Brain microvascular endothelial cell (primary cell): ENCODE measurements around the gene RNF20.

Experiments used
- DNase-seq: peaks from one replicate; pipeline ENCODE4 v3.0.0-alpha.2; 2020
- H3K27ac ChIP-seq: fragments of 250-450 bp; sonication (Bioruptor Pico); 2 replicates; pipeline ENCODE4 v1.5.1; 2020; ENCODE audit warnings: mild to moderate bottlenecking, moderate library complexity
- H3K27me3 ChIP-seq: fragments of 250-450 bp; sonication (Bioruptor Pico); replicated peaks from 2 replicates; pipeline ENCODE4 v1.5.1; 2020; ENCODE audit warnings: mild to moderate bottlenecking
- H3K36me3 ChIP-seq: fragments of 250-450 bp; sonication (Bioruptor Pico); replicated peaks from 2 replicates; pipeline ENCODE4 v1.5.1; 2020; ENCODE audit warnings: mild to moderate bottlenecking
- H3K4me3 ChIP-seq: 2 replicates; pipeline ENCODE4 v1.5.1; 2011; ENCODE audit warnings: low read depth, mild to moderate bottlenecking, control low read depth, low read length, moderate library complexity
- CTCF ChIP-seq: IDR thresholded peaks from 2 replicates; pipeline ENCODE4 v1.5.1; 2011; ENCODE audit warnings: low read depth, mild to moderate bottlenecking, moderate library complexity, low read length, control low read depth, inconsistent platforms; ENCODE audit errors: missing control alignments
- in situ Hi-C: cut with HindIII; loops from 2 replicates; pipeline ENCODE4 v1.10.0; 2017; ENCODE audit warnings: low sequenced_read_pairs, low pct_ligation_motif_present

Gene RNF20

GRCh38 chr9:101533334-101534204 is at the start of gene RNF20:
Gene RNF20 (plus strand): TSS chr9:101533853. CDS start chr9:101535424, 1,571 bp downstream.
- Histone ChIP-seq H3K27me3 (no peaks in the 10 kb centered on the region), H3K36me3 (peaks cover 3% of the 10 kb centered on the region), H3K4me3 (peak within 1 kb of the TSS; percentile 84), H3K27ac (peak within 1 kb of the TSS; percentile 94)
- DNase-seq: peak; percentile 100
- in situ Hi-C loops: no loop called here
- TF ChIP-seq CTCF: no peak

- H3K27me3 ChIP-seq: no peaks in the 10 kb centered on the region
Measured at GRCh38 chr9:101484046-101484445, 49.6 kb upstream of the RNF20 start.

GRCh38 chr9:101485924-101486692 is 47.5 kb upstream of the RNF20 start:
- in situ Hi-C loops: no loop called here
- no peaks in the 10 kb centered on the region for H3K27me3 ChIP-seq
- no peaks in the 10 kb centered on the region for H3K36me3 ChIP-seq
- H3K4me3 ChIP-seq: peak overlapping the region; percentile 75
- H3K27ac ChIP-seq: no peak overlapping the region
- no peak for DNase-seq
- no peak for TF ChIP-seq CTCF

More at GRCh38 chr9:101484046-101484445, 49.6 kb upstream of the RNF20 start:
- no peak overlapping the region for H3K4me3 ChIP-seq
- H3K27ac ChIP-seq: no peak overlapping the region
- no peaks in the 10 kb centered on the region for H3K36me3 ChIP-seq
- no peak for TF ChIP-seq CTCF
- DNase-seq: no peak
- in situ Hi-C loops: no loop called here

- TF ChIP-seq CTCF: peak; percentile 60
- in situ Hi-C loops: no loop called here
- peak overlapping the region; percentile 75 for H3K4me3 ChIP-seq
- H3K27me3 ChIP-seq: no peaks in the 10 kb centered on the region
- DNase-seq: no peak
- H3K36me3 ChIP-seq: no peaks in the 10 kb centered on the region
- no peak overlapping the region for H3K27ac ChIP-seq
Measured at GRCh38 chr9:101486693-101487442, 46.8 kb upstream of the RNF20 start.

GRCh38 chr9:101487443-101487840 is 46.2 kb upstream of the RNF20 start:
- no peak for TF ChIP-seq CTCF
- Histone ChIP-seq H3K4me3 (peak overlapping the region; percentile 75), H3K36me3 (no peaks in the 10 kb centered on the region), H3K27ac (no peak overlapping the region), H3K27me3 (no peaks in the 10 kb centered on the region)
- DNase-seq: no peak
- in situ Hi-C loops: no loop called here
